ENCODE data around the gene PILRA.
"Not testable (repeated sequence)": the region's sequence is repeated elsewhere in the genome, so short reads cannot be mapped to it uniquely, and the experiment has no call there.

PILRA gene

DNA sequence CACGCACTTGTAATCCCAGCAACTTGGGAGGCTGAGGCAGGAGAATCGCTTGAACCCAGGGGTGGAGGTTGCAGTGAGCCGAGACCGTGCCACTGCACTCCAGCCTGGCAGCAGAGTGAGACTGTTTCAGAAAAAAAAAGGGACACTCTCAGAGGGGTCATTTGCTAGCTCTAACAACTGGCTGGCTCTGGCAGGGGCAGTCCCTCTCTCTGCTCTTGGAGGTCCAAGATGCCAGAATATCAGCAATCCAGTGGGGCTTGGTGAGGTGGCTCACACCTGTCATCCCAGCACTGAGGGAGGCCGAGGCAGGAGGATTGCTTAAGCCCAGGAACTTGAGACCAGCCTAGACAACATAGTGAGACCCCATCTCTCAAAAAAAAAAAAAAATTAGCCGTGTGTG lies 2.5 kb upstream of the PILRA start:
- H3K9me3 ChIP-seq, result no peaks in the 10 kb centered on the region
- H3K27ac ChIP-seq, result no peak overlapping the region
- H3K4me1 ChIP-seq, result peaks cover 0 to 3% (median 0%) of the 10 kb centered on the region in 4 donors
- intact Hi-C loops (cut with DNase I; ENCODE audit: low total_unique reads), result no loop called here
- H3K4me3 ChIP-seq, result no peak overlapping the region
- no peak for TF ChIP-seq CTCF (IDR thresholded peaks at IDR 0.05)
- no peak for DNase-seq
- H3K27me3 ChIP-seq, result peaks cover 0 to 16% of the 10 kb centered on the region in 2 donors
- H3K36me3 ChIP-seq, result peaks cover 7 to 35% (median 8%) of the 10 kb centered on the region in 3 donors

DNA sequence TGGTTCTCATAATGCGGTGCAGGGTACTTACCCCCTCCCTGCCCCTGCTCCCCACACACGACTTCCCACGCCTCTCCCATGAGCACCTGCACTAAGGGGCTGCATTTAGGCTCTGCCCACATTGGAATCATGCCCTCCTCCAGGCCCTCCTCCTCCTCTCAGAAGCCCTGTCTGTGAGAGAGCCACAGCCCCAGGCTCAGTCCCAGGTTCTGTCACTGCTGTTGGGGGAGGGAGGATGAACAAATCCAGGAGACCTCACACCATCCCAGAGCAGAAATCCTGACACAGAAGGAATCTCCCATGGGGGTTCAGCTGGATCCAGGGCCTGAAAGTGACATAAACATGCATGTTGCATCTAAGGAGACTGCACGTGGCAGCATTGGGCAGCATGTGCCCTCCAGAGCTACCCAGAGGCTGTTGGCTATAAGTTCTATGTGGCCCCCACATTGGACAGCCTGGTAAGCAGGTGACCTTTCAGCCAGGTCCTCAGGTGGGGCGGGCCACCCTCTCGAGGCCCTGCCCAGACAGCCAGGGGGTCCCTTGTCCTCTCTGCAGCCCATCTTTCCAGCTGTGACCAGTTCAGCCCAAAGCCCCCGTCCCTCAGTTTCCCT lies 1.6 kb upstream of the PILRA start:
- no peaks in the 10 kb centered on the region for H3K9me3 ChIP-seq
- H3K4me1 ChIP-seq, result peaks cover 0 to 3% (median 0%) of the 10 kb centered on the region in 4 donors
- no peak overlapping the region for H3K27ac ChIP-seq
- no peak overlapping the region for H3K4me3 ChIP-seq
- peaks cover 0 to 16% of the 10 kb centered on the region in 2 donors for H3K27me3 ChIP-seq
- no peak for DNase-seq
- H3K36me3 ChIP-seq, result peaks cover 7 to 27% (median 8%) of the 10 kb centered on the region in 3 donors
- intact Hi-C loops (cut with DNase I; ENCODE audit: low total_unique reads), result no loop called here
- TF ChIP-seq CTCF (IDR thresholded peaks at IDR 0.05), result no peak

DNA sequence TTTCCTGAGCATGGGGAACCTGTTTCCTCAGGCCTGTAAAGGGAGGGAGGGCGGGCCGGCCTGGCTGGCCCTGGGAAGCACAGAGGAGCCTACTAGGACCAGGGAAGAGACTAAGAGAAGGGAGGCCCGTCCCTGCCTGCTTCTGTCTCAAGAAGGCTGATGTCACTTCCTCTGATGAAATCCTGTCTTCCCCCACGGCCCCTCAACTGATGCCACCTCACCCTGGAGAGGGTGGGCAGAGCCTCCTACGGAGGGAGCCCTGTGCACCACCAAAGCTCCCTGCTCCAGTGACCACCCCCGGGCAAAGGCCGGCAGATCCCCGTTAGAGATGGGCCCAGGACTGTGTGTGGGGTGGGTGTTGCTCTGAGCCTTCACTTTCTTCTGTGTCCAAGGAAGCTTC lies 1.0 kb upstream of the PILRA start:
- intact Hi-C loops (cut with DNase I; ENCODE audit: low total_unique reads), result no loop called here
- no peak overlapping the region for H3K27ac ChIP-seq
- DNase-seq, result no peak

GRCh38 chr7:100372694-100373093 lies 593 bp upstream of the PILRA start:
- no peak for TF ChIP-seq CTCF (IDR thresholded peaks at IDR 0.05)
- Histone ChIP-seq H3K9me3 (no peaks in the 10 kb centered on the region), H3K36me3 (peaks cover 0 to 16% (median under 1%) of the 10 kb centered on the region in 3 donors), H3K27ac (no peak overlapping the region), H3K4me3 (no peak overlapping the region), H3K4me1 (peaks cover 0 to 3% (median 0%) of the 10 kb centered on the region in 4 donors), H3K27me3 (peaks cover 0 to 16% of the 10 kb centered on the region in 2 donors)
- DNase-seq, result no peak
- intact Hi-C loops (cut with DNase I; ENCODE audit: low total_unique reads), result no loop called here

More for the DNA sequence above, 1.0 kb upstream of the PILRA start:
- H3K9me3 ChIP-seq, result no peaks in the 10 kb centered on the region
- H3K4me1 ChIP-seq, result peaks cover 0 to 3% (median 0%) of the 10 kb centered on the region in 4 donors
- H3K36me3 ChIP-seq, result peaks cover 3 to 21% (median 5%) of the 10 kb centered on the region in 3 donors
- no peak overlapping the region for H3K4me3 ChIP-seq
- H3K27me3 ChIP-seq, result peaks cover 0 to 16% of the 10 kb centered on the region in 2 donors
- TF ChIP-seq CTCF (IDR thresholded peaks at IDR 0.05), result no peak

DNA sequence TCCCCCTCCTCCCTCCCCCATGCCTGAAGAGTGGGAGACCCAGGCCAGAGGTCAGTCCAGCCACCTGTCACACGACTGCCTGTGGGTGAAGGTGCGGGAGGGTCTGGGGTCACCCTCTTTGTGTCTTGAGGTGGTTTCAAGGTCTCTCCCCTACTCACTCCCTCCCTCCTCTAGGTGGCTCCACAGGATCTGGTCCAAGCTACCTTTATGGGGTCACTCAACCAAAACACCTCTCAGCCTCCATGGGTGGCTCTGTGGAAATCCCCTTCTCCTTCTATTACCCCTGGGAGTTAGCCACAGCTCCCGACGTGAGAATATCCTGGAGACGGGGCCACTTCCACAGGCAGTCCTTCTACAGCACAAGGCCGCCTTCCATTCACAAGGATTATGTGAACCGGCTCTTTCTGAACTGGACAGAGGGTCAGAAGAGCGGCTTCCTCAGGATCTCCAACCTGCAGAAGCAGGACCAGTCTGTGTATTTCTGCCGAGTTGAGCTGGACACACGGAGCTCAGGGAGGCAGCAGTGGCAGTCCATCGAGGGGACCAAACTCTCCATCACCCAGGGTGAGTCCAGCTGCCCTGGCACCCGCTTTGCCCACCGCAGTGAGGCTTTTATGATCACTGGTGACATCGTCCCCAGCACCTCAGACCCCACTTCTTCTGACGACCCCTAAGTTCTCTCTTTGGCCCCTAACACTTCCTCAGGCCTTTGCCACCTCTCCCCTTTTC lies 747 bp downstream of the PILRA start:
- DNase-seq; H3K4me1 ChIP-seq; intact Hi-C loops (cut with DNase I; ENCODE audit: low total_unique reads); H3K27ac ChIP-seq; H3K36me3 ChIP-seq; H3K9me3 ChIP-seq: not testable (repeated sequence)
- peak overlapping the region; percentile 16 to 31 for H3K4me3 ChIP-seq
- H3K27me3 ChIP-seq, result peaks cover 0 to 16% of the 10 kb centered on the region in 2 donors

DNA sequence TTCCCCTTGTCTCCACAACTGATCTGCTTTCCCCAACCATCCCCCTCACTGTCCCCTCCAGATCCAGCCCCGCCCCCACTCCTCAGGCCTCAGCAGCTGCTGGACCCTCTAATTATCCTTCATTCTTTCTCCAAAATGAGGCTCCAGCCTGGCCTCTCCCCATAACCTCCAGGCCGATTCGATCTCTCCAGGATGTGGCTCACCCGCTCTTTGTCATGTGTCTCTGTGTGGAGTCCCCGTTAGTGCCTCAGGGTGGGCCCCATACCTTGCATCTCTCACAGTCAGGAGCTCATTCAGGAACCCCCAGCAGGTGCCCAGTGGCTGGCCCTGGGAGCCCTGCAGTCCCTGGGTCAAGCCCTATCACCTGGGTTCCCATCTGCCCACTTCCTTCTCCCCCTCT lies 1.3 kb downstream of the PILRA start:
- no peaks in the 10 kb centered on the region for H3K9me3 ChIP-seq
- peak overlapping the region in 1 of 2 donors; percentile 31 for H3K4me3 ChIP-seq
- no peak overlapping the region for H3K27ac ChIP-seq
- H3K36me3 ChIP-seq, result no peaks in the 10 kb centered on the region
- intact Hi-C loops (cut with DNase I; ENCODE audit: low total_unique reads), result no loop called here
- H3K4me1 ChIP-seq, result peaks cover 0 to 3% (median 0%) of the 10 kb centered on the region in 4 donors
- no peak for DNase-seq
- peaks cover 0 to 16% of the 10 kb centered on the region in 2 donors for H3K27me3 ChIP-seq
- TF ChIP-seq CTCF (IDR thresholded peaks at IDR 0.05), result no peak
